Ovary (tissue), 3 donors: ENCODE results near the gene IFITM2.

Experiments used
- EP300 ChIP-seq: sonication (generic); formaldehyde crosslinking; IDR thresholded peaks from one replicate; pipeline ENCODE4 v1.6.1; 2017; ENCODE audit warnings: antibody characterized with exemption
- POLR2A ChIP-seq: fragments of 450-650 bp; IDR thresholded peaks from one replicate; pipeline ENCODE4 v1.6.1; 2017; ENCODE audit warnings: antibody characterized with exemption, mild to moderate bottlenecking, moderate library complexity
- TF ChIP-seq, protein P1 (sequence below), 3 donors: fragments of 450-650 bp in 2 of 3; fragments of 200-600 bp in 1 of 3; IDR thresholded peaks; one replicate each; pipeline versions ENCODE4 v1.5.1 to v1.8.0; 2016 to 2022; ENCODE audit warnings: antibody characterized with exemption in 3 of 3, mild to moderate bottlenecking in 1 of 3
- donor health status: DM: no; HTN: no; CAD: no.

GRCh38 chr11:335779-336658, 28.4 kb downstream of the IFITM2 start:
- TF ChIP-seq POLR2A = no peak
- TF ChIP-seq EP300 = no peak
- TF ChIP-seq, protein P1, sequence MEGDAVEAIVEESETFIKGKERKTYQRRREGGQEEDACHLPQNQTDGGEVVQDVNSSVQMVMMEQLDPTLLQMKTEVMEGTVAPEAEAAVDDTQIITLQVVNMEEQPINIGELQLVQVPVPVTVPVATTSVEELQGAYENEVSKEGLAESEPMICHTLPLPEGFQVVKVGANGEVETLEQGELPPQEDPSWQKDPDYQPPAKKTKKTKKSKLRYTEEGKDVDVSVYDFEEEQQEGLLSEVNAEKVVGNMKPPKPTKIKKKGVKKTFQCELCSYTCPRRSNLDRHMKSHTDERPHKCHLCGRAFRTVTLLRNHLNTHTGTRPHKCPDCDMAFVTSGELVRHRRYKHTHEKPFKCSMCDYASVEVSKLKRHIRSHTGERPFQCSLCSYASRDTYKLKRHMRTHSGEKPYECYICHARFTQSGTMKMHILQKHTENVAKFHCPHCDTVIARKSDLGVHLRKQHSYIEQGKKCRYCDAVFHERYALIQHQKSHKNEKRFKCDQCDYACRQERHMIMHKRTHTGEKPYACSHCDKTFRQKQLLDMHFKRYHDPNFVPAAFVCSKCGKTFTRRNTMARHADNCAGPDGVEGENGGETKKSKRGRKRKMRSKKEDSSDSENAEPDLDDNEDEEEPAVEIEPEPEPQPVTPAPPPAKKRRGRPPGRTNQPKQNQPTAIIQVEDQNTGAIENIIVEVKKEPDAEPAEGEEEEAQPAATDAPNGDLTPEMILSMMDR (IDR thresholded peaks at IDR 0.05) = no peak
